Hepatocyte (in vitro differentiated cells): ENCODE results near the gene TH. TPM values are rescaled to one million over a fixed set of nuclear protein-coding genes. Genes with fewer than 3 reads are reported as not detected.
A peak's percentile ranks its signal among the peaks of the same experiment; 100 is the strongest.

Source experiments
- DNase-seq: peaks from one replicate; pipeline ENCODE4 v3.0.0-alpha.2; 2016; ENCODE audit warnings: low spot score
- H2AFZ ChIP-seq: fragments of 200-600 bp; sonication (generic); 2 replicates; pipeline ENCODE4 v1.6.0; 2016; ENCODE audit warnings: antibody characterized with exemption, mild to moderate bottlenecking
- H3K27ac ChIP-seq: fragments of 200-600 bp; sonication (generic); 2 replicates; pipeline ENCODE4 v1.5.1; 2016; ENCODE audit warnings: mild to moderate bottlenecking
- H3K27me3 ChIP-seq: fragments of 200-600 bp; sonication (generic); 2 replicates; pipeline ENCODE4 v1.6.1; 2016
- H3K36me3 ChIP-seq: fragments of 200-600 bp; sonication (generic); replicated peaks from 2 replicates; pipeline ENCODE4 v1.5.1; 2016; ENCODE audit warnings: low read depth; ENCODE audit not compliant: insufficient read depth
- H3K4me1 ChIP-seq: fragments of 200-600 bp; sonication (generic); 2 replicates; pipeline ENCODE4 v1.5.1; 2016; ENCODE audit warnings: mild to moderate bottlenecking, moderate library complexity; ENCODE audit not compliant: insufficient read depth
- H3K4me2 ChIP-seq: fragments of 200-600 bp; sonication (generic); 2 replicates; pipeline ENCODE4 v1.6.0; 2016
- H3K4me3 ChIP-seq: fragments of 200-600 bp; sonication (generic); 2 replicates; pipeline ENCODE4 v1.5.1; 2016; ENCODE audit warnings: mild to moderate bottlenecking
- H3K79me2 ChIP-seq: fragments of 200-600 bp; sonication (generic); 2 replicates; pipeline ENCODE4 v1.6.0; 2017; ENCODE audit warnings: mild to moderate bottlenecking
- H3K9me2 ChIP-seq: fragments of 200-600 bp; sonication (generic); replicated peaks from 2 replicates; pipeline ENCODE4 v1.6.0; 2017; ENCODE audit warnings: mild to moderate bottlenecking; ENCODE audit not compliant: insufficient read depth
- H3K9me3 ChIP-seq: fragments of 200-600 bp; sonication (generic); 2 replicates; pipeline ENCODE4 v1.5.1; 2016; ENCODE audit warnings: low read depth, mild to moderate bottlenecking
- H4K20me1 ChIP-seq: fragments of 200-600 bp; sonication (generic); 2 replicates; pipeline ENCODE4 v1.6.0; 2016; ENCODE audit warnings: mild to moderate bottlenecking; ENCODE audit not compliant: insufficient read depth, poor library complexity, severe bottlenecking
- EZH2 ChIP-seq: fragments of 200-600 bp; sonication (generic); IDR thresholded peaks from 2 replicates; pipeline ENCODE4 v1.6.1; 2016; ENCODE audit warnings: antibody characterized with exemption, mild to moderate bottlenecking, borderline replicate concordance
- EZH2phosphoT487 ChIP-seq: fragments of 200-600 bp; sonication (generic); IDR thresholded peaks from one replicate; pipeline ENCODE4 v1.6.1; 2018; ENCODE audit warnings: antibody characterized with exemption, mild to moderate bottlenecking, low read depth, moderate library complexity; ENCODE audit not compliant: unreplicated experiment, severe bottlenecking
- WGBS: methylation state at CpG from one replicate; pipeline ENCODE4 v1.1.6; 2016; ENCODE audit warnings: low lambda C conversion rate; ENCODE audit errors: missing lambda C conversion rate; 5-methylcytosine and 5-hydroxymethylcytosine counted together
- polyA plus RNA-seq: library from polyadenylated mRNA; unstranded; fragments of >200 nt; fragmentation: Nextera tagmentation; extraction: Ambion mirVana; gene quantifications from 2 replicates; pipeline ENCODE4 v1.2.1, GENCODE V29; 2016
- total RNA-seq: library from RNA; depleted of rRNA; stranded (reverse); fragments of >200 nt; gene quantifications from 2 replicates; pipeline ENCODE4 v1.2.3, GENCODE V29; 2014
- TF ChIP-seq, protein P1 (sequence below): fragments of 200-600 bp; sonication (generic); IDR thresholded peaks from 2 replicates; pipeline ENCODE4 v1.5.1; 2016; ENCODE audit warnings: antibody characterized with exemption, mild to moderate bottlenecking; ENCODE audit not compliant: poor library complexity

TH gene
- total and polyA plus RNA-seq, 2 experiments from 2014 or later = 2.6 to 15.3 TPM

DNA sequence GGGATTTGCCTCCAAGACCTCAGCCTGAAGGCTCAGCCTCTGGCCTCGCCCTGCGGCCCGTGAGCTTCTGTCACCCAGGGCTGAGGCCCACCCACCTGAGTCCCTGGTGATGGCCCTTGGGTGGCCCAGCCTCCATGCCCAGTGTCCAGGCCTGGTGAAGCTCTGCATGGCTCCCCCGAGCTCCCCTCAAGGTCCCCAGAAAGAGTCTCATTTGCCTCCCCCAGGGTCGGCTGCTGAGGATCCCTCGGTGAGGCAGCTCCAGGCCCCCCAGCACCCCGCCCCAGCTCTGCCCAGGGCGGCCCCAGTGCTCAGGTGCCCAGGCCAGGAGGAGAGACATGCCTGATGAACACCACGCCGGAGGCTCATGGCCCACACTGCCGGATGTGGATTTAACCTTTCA is 2.1 kb upstream of the TH start:
- DNase-seq = no peak
- Histone ChIP-seq H3K9me3 (no peaks in the 10 kb centered on the region), H2AFZ (no peak overlapping the region), H3K9me2 (no peaks in the 10 kb centered on the region), H3K79me2 (no peaks in the 10 kb centered on the region), H3K4me1 (peaks cover 3% of the 10 kb centered on the region), H3K27me3 (no peaks in the 10 kb centered on the region), H3K27ac (no peak overlapping the region), H3K4me2 (no peak overlapping the region), H3K4me3 (no peak overlapping the region), H3K36me3 (no peaks in the 10 kb centered on the region), H4K20me1 (no peaks in the 10 kb centered on the region)
- 75% methylated on average over 11 of the region's 11 CpGs for WGBS
- TF ChIP-seq EZH2phosphoT487 = no peak
- TF ChIP-seq, protein P1, sequence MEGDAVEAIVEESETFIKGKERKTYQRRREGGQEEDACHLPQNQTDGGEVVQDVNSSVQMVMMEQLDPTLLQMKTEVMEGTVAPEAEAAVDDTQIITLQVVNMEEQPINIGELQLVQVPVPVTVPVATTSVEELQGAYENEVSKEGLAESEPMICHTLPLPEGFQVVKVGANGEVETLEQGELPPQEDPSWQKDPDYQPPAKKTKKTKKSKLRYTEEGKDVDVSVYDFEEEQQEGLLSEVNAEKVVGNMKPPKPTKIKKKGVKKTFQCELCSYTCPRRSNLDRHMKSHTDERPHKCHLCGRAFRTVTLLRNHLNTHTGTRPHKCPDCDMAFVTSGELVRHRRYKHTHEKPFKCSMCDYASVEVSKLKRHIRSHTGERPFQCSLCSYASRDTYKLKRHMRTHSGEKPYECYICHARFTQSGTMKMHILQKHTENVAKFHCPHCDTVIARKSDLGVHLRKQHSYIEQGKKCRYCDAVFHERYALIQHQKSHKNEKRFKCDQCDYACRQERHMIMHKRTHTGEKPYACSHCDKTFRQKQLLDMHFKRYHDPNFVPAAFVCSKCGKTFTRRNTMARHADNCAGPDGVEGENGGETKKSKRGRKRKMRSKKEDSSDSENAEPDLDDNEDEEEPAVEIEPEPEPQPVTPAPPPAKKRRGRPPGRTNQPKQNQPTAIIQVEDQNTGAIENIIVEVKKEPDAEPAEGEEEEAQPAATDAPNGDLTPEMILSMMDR = no peak
- no peak for TF ChIP-seq EZH2

DNA sequence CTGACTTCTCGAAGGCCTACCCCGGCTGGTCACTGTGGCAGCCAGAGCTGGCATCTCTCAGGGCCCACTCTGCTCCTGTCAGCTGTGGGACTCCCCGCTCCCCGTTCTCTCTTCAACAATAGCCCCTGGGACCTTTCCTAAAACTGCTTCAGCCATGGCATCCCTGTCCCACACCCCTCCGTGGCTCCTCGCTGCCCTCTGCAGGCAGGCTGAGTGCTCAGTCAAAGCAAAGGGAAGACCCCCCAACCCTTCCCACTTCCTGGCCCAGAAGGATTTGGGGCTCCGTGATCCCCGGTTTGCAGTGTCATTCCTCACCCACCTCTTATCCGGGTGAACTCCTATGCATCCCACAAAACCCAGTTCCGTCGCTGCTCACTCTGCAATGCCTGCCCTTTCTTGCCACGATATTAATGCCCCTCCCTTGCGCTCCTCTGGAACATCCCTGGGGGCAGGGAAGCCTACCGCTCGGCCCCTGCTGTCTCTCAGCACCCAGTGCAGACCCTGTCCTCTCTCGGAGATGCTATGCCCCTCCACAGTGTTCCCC is 1.6 kb upstream of the TH start:
- no peak overlapping the region for H3K4me2 ChIP-seq
- H3K4me1 ChIP-seq = no peaks in the 10 kb centered on the region
- no peaks in the 10 kb centered on the region for H3K9me2 ChIP-seq
- H3K4me3 ChIP-seq = no peak overlapping the region
- no peaks in the 10 kb centered on the region for H3K79me2 ChIP-seq
- H3K27me3 ChIP-seq = no peaks in the 10 kb centered on the region
- TF ChIP-seq, protein P1 = peak; percentile 31
- no peak for TF ChIP-seq EZH2
- no peak overlapping the region for H2AFZ ChIP-seq
- no peaks in the 10 kb centered on the region for H4K20me1 ChIP-seq
- H3K9me3 ChIP-seq = no peaks in the 10 kb centered on the region
- no peak overlapping the region for H3K27ac ChIP-seq
- no peak for DNase-seq
- H3K36me3 ChIP-seq = no peaks in the 10 kb centered on the region
- WGBS = 87% methylated on average over 16 of the region's 16 CpGs

- Histone ChIP-seq H2AFZ (no peak overlapping the region), H3K4me2 (no peak overlapping the region), H3K4me1 (no peaks in the 10 kb centered on the region), H3K9me3 (no peaks in the 10 kb centered on the region), H3K36me3 (no peaks in the 10 kb centered on the region), H3K4me3 (no peak overlapping the region), H3K27me3 (no peaks in the 10 kb centered on the region), H3K9me2 (no peaks in the 10 kb centered on the region), H3K79me2 (no peaks in the 10 kb centered on the region), H4K20me1 (no peaks in the 10 kb centered on the region), H3K27ac (no peak overlapping the region)
- no peak for DNase-seq
- 84% methylated on average over 12 of the region's 12 CpGs for WGBS
- TF ChIP-seq, protein P1 = no peak
- TF ChIP-seq EZH2phosphoT487 (no peak), EZH2 (no peak)
Observed at GRCh38 chr11:2172676-2173075, 1.1 kb upstream of the TH start.
